Measurements from ENCODE around the gene ADAMTSL3. TPM values are rescaled to one million over a fixed set of nuclear protein-coding genes. Genes with fewer than 3 reads are reported as not detected.

The ADAMTSL3 gene
- total RNA-seq, 1 donor from 2014 or later, result 2.4 TPM

DNA sequence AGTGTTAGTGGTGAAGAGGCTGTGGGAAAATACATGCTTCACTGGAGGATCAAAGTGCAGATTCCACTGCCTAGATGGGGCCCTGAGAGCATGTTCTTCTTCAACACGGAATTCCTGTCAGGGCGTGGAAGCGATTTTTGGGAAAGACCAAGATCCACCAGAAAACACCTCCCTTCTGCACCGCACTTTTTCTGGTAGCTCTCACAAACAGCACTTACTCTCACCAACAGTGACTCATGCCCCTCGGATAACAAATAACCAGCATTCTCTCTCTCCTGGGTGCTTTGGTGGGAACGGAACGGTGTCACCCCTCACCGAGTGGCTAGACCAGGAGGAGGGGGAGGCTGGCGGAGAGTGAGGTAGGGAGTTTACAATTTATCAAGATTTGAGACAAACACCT, 40.1 kb downstream of the ADAMTSL3 start:
- H3K27me3 Mint-ChIP-seq (ENCODE audit: low read depth, unreplicated experiment), result no peaks in the 10 kb centered on the region
- H3K36me3 Mint-ChIP-seq (ENCODE audit: low read depth, unreplicated experiment), result no peaks in the 10 kb centered on the region
- FAIRE-seq (no peak), DNase-seq (ENCODE audit: low read depth) (peak; percentile 41)
- H3K4me1 Mint-ChIP-seq (ENCODE audit: low read depth, unreplicated experiment), result peaks cover 53% of the 10 kb centered on the region
- peaks cover 18% of the 10 kb centered on the region for H3K4me1 ChIP-seq (ENCODE audit: insufficient read depth, low read length)
- H4K20me1 ChIP-seq (ENCODE audit: insufficient read depth, low read length), result no peaks in the 10 kb centered on the region
- peak overlapping the region; percentile 43 for H3K4me2 ChIP-seq (ENCODE audit: low read length)
- no peak overlapping the region for H3K27ac ChIP-seq (ENCODE audit: low read depth, low read length)
- H3K9me3 Mint-ChIP-seq (ENCODE audit: unreplicated experiment), result peaks cover 2% of the 10 kb centered on the region
- H3K9ac ChIP-seq (ENCODE audit: low read length), result no peak overlapping the region
- H3K9me3 ChIP-seq (ENCODE audit: insufficient read depth, low read depth, low read length), result peaks cover 2% of the 10 kb centered on the region
- H3K4me3 ChIP-seq (ENCODE audit: insufficient read depth, low read depth, low read length), result no peak overlapping the region
- TF ChIP-seq, protein P1, sequence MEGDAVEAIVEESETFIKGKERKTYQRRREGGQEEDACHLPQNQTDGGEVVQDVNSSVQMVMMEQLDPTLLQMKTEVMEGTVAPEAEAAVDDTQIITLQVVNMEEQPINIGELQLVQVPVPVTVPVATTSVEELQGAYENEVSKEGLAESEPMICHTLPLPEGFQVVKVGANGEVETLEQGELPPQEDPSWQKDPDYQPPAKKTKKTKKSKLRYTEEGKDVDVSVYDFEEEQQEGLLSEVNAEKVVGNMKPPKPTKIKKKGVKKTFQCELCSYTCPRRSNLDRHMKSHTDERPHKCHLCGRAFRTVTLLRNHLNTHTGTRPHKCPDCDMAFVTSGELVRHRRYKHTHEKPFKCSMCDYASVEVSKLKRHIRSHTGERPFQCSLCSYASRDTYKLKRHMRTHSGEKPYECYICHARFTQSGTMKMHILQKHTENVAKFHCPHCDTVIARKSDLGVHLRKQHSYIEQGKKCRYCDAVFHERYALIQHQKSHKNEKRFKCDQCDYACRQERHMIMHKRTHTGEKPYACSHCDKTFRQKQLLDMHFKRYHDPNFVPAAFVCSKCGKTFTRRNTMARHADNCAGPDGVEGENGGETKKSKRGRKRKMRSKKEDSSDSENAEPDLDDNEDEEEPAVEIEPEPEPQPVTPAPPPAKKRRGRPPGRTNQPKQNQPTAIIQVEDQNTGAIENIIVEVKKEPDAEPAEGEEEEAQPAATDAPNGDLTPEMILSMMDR (IDR thresholded peaks at IDR 0.05; ENCODE audit: insufficient read depth, low read depth, low read length), result no peak
- TF ChIP-seq EZH2 (IDR thresholded peaks at IDR 0.05; ENCODE audit: insufficient read depth, low read length), result no peak
- H3K4me3 Mint-ChIP-seq (ENCODE audit: unreplicated experiment), result peak overlapping the region; percentile 17
- no peaks in the 10 kb centered on the region for H3K79me2 ChIP-seq (ENCODE audit: insufficient read depth, low read length)
- no peaks in the 10 kb centered on the region for H3K36me3 ChIP-seq (ENCODE audit: insufficient read depth, low read length)
- H2AFZ ChIP-seq (ENCODE audit: low read depth, low read length), result no peak overlapping the region
- H3K27ac Mint-ChIP-seq (ENCODE audit: unreplicated experiment), result peak overlapping the region; percentile 93
- H3K27me3 ChIP-seq (ENCODE audit: insufficient read depth, low read length), result peaks cover 5% of the 10 kb centered on the region

DNA sequence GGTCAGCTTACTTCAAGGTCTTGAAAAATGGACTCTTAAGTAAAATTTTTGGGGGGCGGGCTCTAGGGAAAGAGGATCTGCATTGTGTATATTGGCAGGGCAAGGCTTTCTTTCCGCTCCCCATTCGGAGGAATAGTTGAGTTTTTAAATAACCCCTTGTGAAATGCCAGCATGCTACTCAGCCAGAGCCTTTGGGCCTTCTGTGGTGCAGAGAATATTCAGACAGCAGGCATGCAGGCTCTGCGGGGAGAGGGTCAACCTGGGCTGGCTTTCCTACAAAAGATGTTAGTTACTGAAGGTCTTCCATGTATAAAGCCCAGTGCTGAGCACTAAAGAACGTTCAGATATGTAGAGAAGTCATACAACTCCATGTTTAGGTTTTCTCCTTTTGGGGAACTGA, 40.6 kb downstream of the ADAMTSL3 start:
- H3K27me3 ChIP-seq (ENCODE audit: insufficient read depth, low read length), result peaks cover 5% of the 10 kb centered on the region
- no peaks in the 10 kb centered on the region for H3K79me2 ChIP-seq (ENCODE audit: insufficient read depth, low read length)
- H3K9me3 ChIP-seq (ENCODE audit: insufficient read depth, low read depth, low read length), result peaks cover 2% of the 10 kb centered on the region
- H3K36me3 ChIP-seq (ENCODE audit: insufficient read depth, low read length), result no peaks in the 10 kb centered on the region
- Mint-ChIP-seq H3K36me3 (ENCODE audit: low read depth, unreplicated experiment) (no peaks in the 10 kb centered on the region), H3K27ac (ENCODE audit: unreplicated experiment) (peak overlapping the region; percentile 93), H3K4me3 (ENCODE audit: unreplicated experiment) (no peak overlapping the region), H3K9me3 (ENCODE audit: unreplicated experiment) (peaks cover 2% of the 10 kb centered on the region), H3K4me1 (ENCODE audit: low read depth, unreplicated experiment) (peaks cover 53% of the 10 kb centered on the region), H3K27me3 (ENCODE audit: low read depth, unreplicated experiment) (no peaks in the 10 kb centered on the region)
- FAIRE-seq, result no peak
- H3K27ac ChIP-seq (ENCODE audit: low read depth, low read length), result peak overlapping the region; percentile 7
- H4K20me1 ChIP-seq (ENCODE audit: insufficient read depth, low read length), result no peaks in the 10 kb centered on the region
- H3K4me2 ChIP-seq (ENCODE audit: low read length), result peak overlapping the region; percentile 43
- H3K9ac ChIP-seq (ENCODE audit: low read length), result no peak overlapping the region
- TF ChIP-seq, protein P1 (IDR thresholded peaks at IDR 0.05; ENCODE audit: insufficient read depth, low read depth, low read length), result no peak
- TF ChIP-seq EZH2 (IDR thresholded peaks at IDR 0.05; ENCODE audit: insufficient read depth, low read length), result no peak
- DNase-seq (ENCODE audit: low read depth), result no peak
- H3K4me1 ChIP-seq (ENCODE audit: insufficient read depth, low read length), result peaks cover 18% of the 10 kb centered on the region
- H3K4me3 ChIP-seq (ENCODE audit: insufficient read depth, low read depth, low read length), result no peak overlapping the region
- H2AFZ ChIP-seq (ENCODE audit: low read depth, low read length), result no peak overlapping the region

GRCh38 chr15:83695246-83695645, 41.3 kb downstream of the ADAMTSL3 start:
- Mint-ChIP-seq H3K4me3 (ENCODE audit: unreplicated experiment) (no peak overlapping the region), H3K27ac (ENCODE audit: unreplicated experiment) (peak overlapping the region; percentile 64), H3K4me1 (ENCODE audit: low read depth, unreplicated experiment) (peaks cover 53% of the 10 kb centered on the region), H3K9me3 (ENCODE audit: unreplicated experiment) (peaks cover 4% of the 10 kb centered on the region), H3K27me3 (ENCODE audit: low read depth, unreplicated experiment) (no peaks in the 10 kb centered on the region), H3K36me3 (ENCODE audit: low read depth, unreplicated experiment) (no peaks in the 10 kb centered on the region)
- H3K9ac ChIP-seq (ENCODE audit: low read length), result no peak overlapping the region
- TF ChIP-seq, protein P1 (IDR thresholded peaks at IDR 0.05; ENCODE audit: insufficient read depth, low read depth, low read length), result no peak
- TF ChIP-seq EZH2 (IDR thresholded peaks at IDR 0.05; ENCODE audit: insufficient read depth, low read length), result no peak
- H4K20me1 ChIP-seq (ENCODE audit: insufficient read depth, low read length), result no peaks in the 10 kb centered on the region
- no peak overlapping the region for H3K27ac ChIP-seq (ENCODE audit: low read depth, low read length)
- peaks cover 18% of the 10 kb centered on the region for H3K4me1 ChIP-seq (ENCODE audit: insufficient read depth, low read length)
- H3K4me3 ChIP-seq (ENCODE audit: insufficient read depth, low read depth, low read length), result no peak overlapping the region
- no peak overlapping the region for H2AFZ ChIP-seq (ENCODE audit: low read depth, low read length)
- peaks cover 2% of the 10 kb centered on the region for H3K9me3 ChIP-seq (ENCODE audit: insufficient read depth, low read depth, low read length)
- H3K36me3 ChIP-seq (ENCODE audit: insufficient read depth, low read length), result no peaks in the 10 kb centered on the region
- FAIRE-seq (no peak), DNase-seq (ENCODE audit: low read depth) (no peak)
- H3K27me3 ChIP-seq (ENCODE audit: insufficient read depth, low read length), result peaks cover 5% of the 10 kb centered on the region
- H3K79me2 ChIP-seq (ENCODE audit: insufficient read depth, low read length), result no peaks in the 10 kb centered on the region
- H3K4me2 ChIP-seq (ENCODE audit: low read length), result peak overlapping the region; percentile 9

All from astrocyte (in vitro differentiated cells and primary cell).